Neutrophil (primary cell): ENCODE measurements around the gene ASTN2.

Experiments
- H3K27ac ChIP-seq: fragments of 200-600 bp; sonication (generic); 2 replicates; pipeline ENCODE4 v1.5.1; 2016; ENCODE audit warnings: mild to moderate bottlenecking, moderate library complexity
- H3K27me3 ChIP-seq: fragments of 200-600 bp; sonication (generic); 2 replicates; pipeline ENCODE4 v1.6.0; 2016; ENCODE audit warnings: mild to moderate bottlenecking
- H3K36me3 ChIP-seq: fragments of 200-600 bp; sonication (generic); 2 replicates; pipeline ENCODE4 v1.5.1; 2017
- H3K4me1 ChIP-seq, 2 experiments: fragments of 200-600 bp in 1 of 2; sonication (generic) in 1 of 2; 1 replicate in 1 of 2; 2 replicates in 1 of 2; pipeline versions ENCODE4 v1.5.1 to v1.6.1; 2013 to 2016; ENCODE audit warnings: low read depth in 1 of 2, low read length in 1 of 2, mild to moderate bottlenecking in 1 of 2, moderate library complexity in 1 of 2; ENCODE audit not compliant: control insufficient read depth in 1 of 2, insufficient read depth in 1 of 2
- H3K4me3 ChIP-seq, 2 experiments: fragments of 200-600 bp in 1 of 2; sonication (generic) in 1 of 2; 1 replicate in 1 of 2; 2 replicates in 1 of 2; pipeline ENCODE4 v1.5.1; 2013 to 2016; ENCODE audit warnings: low read depth in 1 of 2, low read length in 1 of 2, mild to moderate bottlenecking in 1 of 2, moderate library complexity in 1 of 2
- H3K9me3 ChIP-seq: fragments of 200-600 bp; sonication (generic); 2 replicates; pipeline ENCODE4 v1.5.1; 2016
- CTCF ChIP-seq: fragments of 200-600 bp; sonication (generic); IDR thresholded peaks from 2 replicates; pipeline ENCODE4 v1.5.1; 2016; ENCODE audit warnings: antibody characterized with exemption

Gene ASTN2

DNA sequence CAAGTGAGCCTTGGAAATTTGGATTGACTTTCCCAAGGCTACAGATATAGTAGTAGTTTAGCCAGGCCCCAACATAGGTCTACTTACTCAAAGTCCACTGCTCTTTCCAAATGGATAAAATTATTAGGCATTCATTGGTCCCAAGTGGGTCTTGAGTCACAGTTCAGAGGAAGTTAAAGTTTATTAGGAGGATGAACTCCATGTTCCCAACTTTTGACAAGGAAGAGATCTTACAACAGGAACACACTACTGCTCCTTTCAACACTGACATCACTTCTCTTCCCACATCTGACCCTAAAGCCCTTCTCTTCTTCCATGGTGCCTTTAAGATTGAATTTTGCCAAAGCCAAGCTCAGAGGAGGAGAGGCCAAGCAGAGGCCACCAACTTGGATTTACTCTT lies 962.2 kb downstream of the ASTN2 start:
- Histone ChIP-seq H3K36me3 (no peaks in the 10 kb centered on the region), H3K27ac (no peak overlapping the region), H3K9me3 (no peaks in the 10 kb centered on the region), H3K4me3 (no peak overlapping the region), H3K4me1 (no peaks in the 10 kb centered on the region), H3K27me3 (no peaks in the 10 kb centered on the region)
- no peak for TF ChIP-seq CTCF

GRCh38 chr9:116452227-116452626 lies 962.6 kb downstream of the ASTN2 start:
- no peaks in the 10 kb centered on the region for H3K4me1 ChIP-seq
- H3K27ac ChIP-seq: no peak overlapping the region
- H3K27me3 ChIP-seq: no peaks in the 10 kb centered on the region
- H3K4me3 ChIP-seq: no peak overlapping the region
- no peak for TF ChIP-seq CTCF
- no peaks in the 10 kb centered on the region for H3K36me3 ChIP-seq
- H3K9me3 ChIP-seq: no peaks in the 10 kb centered on the region

DNA sequence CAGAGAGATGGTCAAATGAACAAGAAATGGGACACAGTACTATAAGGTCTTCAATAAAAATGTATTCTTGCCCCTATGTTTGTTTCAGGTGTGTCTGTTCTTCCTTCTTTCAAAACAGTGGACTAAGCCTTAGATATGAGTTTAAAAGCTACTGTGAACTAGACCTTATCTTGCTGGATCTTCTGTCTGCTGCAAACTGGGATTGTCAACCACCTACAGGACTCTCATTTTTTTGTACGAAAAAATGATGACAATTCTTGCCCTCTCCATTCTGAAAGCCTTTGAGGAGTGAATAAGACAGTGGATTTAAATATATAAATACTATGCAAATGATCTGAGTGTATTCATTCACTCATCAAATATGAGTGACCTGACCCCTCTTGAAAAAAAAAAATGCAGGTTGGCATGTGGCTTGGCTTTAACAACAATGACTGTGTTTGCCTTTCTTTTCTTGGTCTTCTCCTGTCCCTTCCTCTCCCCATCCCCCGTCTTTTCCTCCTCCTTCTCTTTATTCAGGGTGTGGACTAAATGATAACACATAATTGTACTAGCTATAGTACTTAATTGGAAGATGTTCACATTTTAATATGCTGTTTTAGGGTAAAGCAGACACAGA lies 963.2 kb downstream of the ASTN2 start:
- Histone ChIP-seq H3K4me3 (no peak overlapping the region), H3K4me1 (no peaks in the 10 kb centered on the region), H3K27ac (no peak overlapping the region), H3K36me3 (no peaks in the 10 kb centered on the region), H3K9me3 (no peaks in the 10 kb centered on the region), H3K27me3 (no peaks in the 10 kb centered on the region)
- no peak for TF ChIP-seq CTCF

GRCh38 chr9:116450378-116451139 lies 964.3 kb downstream of the ASTN2 start:
- no peaks in the 10 kb centered on the region for H3K9me3 ChIP-seq
- H3K27me3 ChIP-seq: no peaks in the 10 kb centered on the region
- H3K4me1 ChIP-seq: no peaks in the 10 kb centered on the region
- no peaks in the 10 kb centered on the region for H3K36me3 ChIP-seq
- no peak overlapping the region for H3K27ac ChIP-seq
- no peak overlapping the region for H3K4me3 ChIP-seq
- no peak for TF ChIP-seq CTCF

- no peak overlapping the region for H3K4me3 ChIP-seq
- no peaks in the 10 kb centered on the region for H3K4me1 ChIP-seq
- H3K9me3 ChIP-seq: no peaks in the 10 kb centered on the region
- TF ChIP-seq CTCF: no peak
- H3K27ac ChIP-seq: no peak overlapping the region
- H3K36me3 ChIP-seq: no peaks in the 10 kb centered on the region
- no peaks in the 10 kb centered on the region for H3K27me3 ChIP-seq
These were observed 964.9 kb downstream of the ASTN2 start for GRCh38 chr9:116449949-116450348.
